ENCODE results near the gene KCNQ5. TPM values are rescaled to one million over a fixed set of nuclear protein-coding genes. Genes with fewer than 3 reads are reported as not detected.

The KCNQ5 gene
- total RNA-seq, 1 experiment from 2014 or later: 0.07 TPM

GRCh38 chr6:72733045-72733444 lies 111.2 kb downstream of the KCNQ5 start:
- H3K14ac ChIP-seq (ENCODE audit: insufficient read depth, low read length): no peak overlapping the region
- H3K23me2 ChIP-seq (ENCODE audit: insufficient read length, low read depth, low read length, poor library complexity, severe bottlenecking): no peaks in the 10 kb centered on the region
- H3K18ac ChIP-seq (ENCODE audit: insufficient read length, low read depth, low read length): no peak overlapping the region
- H4K20me1 ChIP-seq (ENCODE audit: control insufficient read depth, insufficient read depth, insufficient read length): no peaks in the 10 kb centered on the region
- H4K91ac ChIP-seq (ENCODE audit: insufficient read length, low read depth, low read length): no peak overlapping the region
- no peak overlapping the region for H4K8ac ChIP-seq (replicated peaks; ENCODE audit: insufficient read length, low read depth, low read length)
- H3T11ph ChIP-seq (ENCODE audit: low read length): no peak overlapping the region
- TF ChIP-seq, protein P1, sequence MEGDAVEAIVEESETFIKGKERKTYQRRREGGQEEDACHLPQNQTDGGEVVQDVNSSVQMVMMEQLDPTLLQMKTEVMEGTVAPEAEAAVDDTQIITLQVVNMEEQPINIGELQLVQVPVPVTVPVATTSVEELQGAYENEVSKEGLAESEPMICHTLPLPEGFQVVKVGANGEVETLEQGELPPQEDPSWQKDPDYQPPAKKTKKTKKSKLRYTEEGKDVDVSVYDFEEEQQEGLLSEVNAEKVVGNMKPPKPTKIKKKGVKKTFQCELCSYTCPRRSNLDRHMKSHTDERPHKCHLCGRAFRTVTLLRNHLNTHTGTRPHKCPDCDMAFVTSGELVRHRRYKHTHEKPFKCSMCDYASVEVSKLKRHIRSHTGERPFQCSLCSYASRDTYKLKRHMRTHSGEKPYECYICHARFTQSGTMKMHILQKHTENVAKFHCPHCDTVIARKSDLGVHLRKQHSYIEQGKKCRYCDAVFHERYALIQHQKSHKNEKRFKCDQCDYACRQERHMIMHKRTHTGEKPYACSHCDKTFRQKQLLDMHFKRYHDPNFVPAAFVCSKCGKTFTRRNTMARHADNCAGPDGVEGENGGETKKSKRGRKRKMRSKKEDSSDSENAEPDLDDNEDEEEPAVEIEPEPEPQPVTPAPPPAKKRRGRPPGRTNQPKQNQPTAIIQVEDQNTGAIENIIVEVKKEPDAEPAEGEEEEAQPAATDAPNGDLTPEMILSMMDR (conservative IDR thresholded peaks at IDR 0.05): no peak
- Mint-ChIP-seq H3K27me3 (ENCODE audit: low read depth) (no peaks in the 10 kb centered on the region), H3K4me1 (no peaks in the 10 kb centered on the region), H3K36me3 (ENCODE audit: insufficient read depth in 1 of 3, low read depth in 3 of 3) (no peaks in the 10 kb centered on the region), H3K4me3 (no peak overlapping the region), H3K9me3 (no peaks in the 10 kb centered on the region; a peak in 1 of 5 replicates), H3K27ac (no peak overlapping the region)
- no peaks in the 10 kb centered on the region for H3K79me1 ChIP-seq (ENCODE audit: insufficient read depth, low read depth, low read length, poor library complexity, severe bottlenecking)
- no peak overlapping the region for H3K4ac ChIP-seq (ENCODE audit: low read depth, low read length)
- H3K56ac ChIP-seq (ENCODE audit: insufficient read length, low read depth, low read length): no peak overlapping the region
- no peak overlapping the region for H2BK12ac ChIP-seq (ENCODE audit: insufficient read length, low read depth, low read length)
- no peak overlapping the region for H2BK15ac ChIP-seq (ENCODE audit: low read depth, low read length)
- H3K4me2 ChIP-seq (ENCODE audit: insufficient read depth, insufficient read length, low read length): no peak overlapping the region
- WGBS (ENCODE audit: extremely low coverage, insufficient read length, low lambda C conversion rate): no CpG with 5 or more reads among the region's 2 CpGs
- H3K4me1 ChIP-seq (ENCODE audit: insufficient read depth, low read length): no peaks in the 10 kb centered on the region
- H2BK120ac ChIP-seq (ENCODE audit: low read depth, low read length, poor library complexity, severe bottlenecking): no peak overlapping the region
- no peak for DNase-seq
- H3K27ac ChIP-seq (ENCODE audit: insufficient read length, low read depth, low read length): no peak overlapping the region
- no peak overlapping the region for H2AFZ ChIP-seq (ENCODE audit: low read length)
- H3K9ac ChIP-seq (ENCODE audit: extremely low read depth, insufficient read length, low read length): no peak overlapping the region
- no peak overlapping the region for H2BK5ac ChIP-seq (ENCODE audit: insufficient read length, low read length)
- no peak overlapping the region for H2BK20ac ChIP-seq (ENCODE audit: low read depth, low read length, poor library complexity, severe bottlenecking)
- H3K9me3 ChIP-seq (ENCODE audit: control insufficient read depth, low read depth, low read length): no peaks in the 10 kb centered on the region
- H3K79me2 ChIP-seq (ENCODE audit: insufficient read depth, low read length): no peaks in the 10 kb centered on the region
- no peak overlapping the region for H4K5ac ChIP-seq (ENCODE audit: insufficient read length, low read depth, low read length)
- H3K23ac ChIP-seq (ENCODE audit: insufficient read length, low read depth, low read length): no peak overlapping the region
- no peak overlapping the region for H2AK5ac ChIP-seq (ENCODE audit: insufficient read length, low read length)
- no peaks in the 10 kb centered on the region for H3K27me3 ChIP-seq (ENCODE audit: insufficient read depth, low read length)

Measured in H9 (cell line).